HEK293T (cell line): ENCODE data around the gene SH3RF2.
"Not testable (repeated sequence)": the region's sequence is repeated elsewhere in the genome, so short reads cannot be mapped to it uniquely, and the experiment has no call there.

Experiments
- CTCF ChIA-PET: fragments of 350-600 bp; formaldehyde crosslinking; extraction: SDS; loops from one replicate; lab custom pipeline; 2021; ENCODE audit warnings: antibody characterized with exemption, inconsistent platforms; lab: Yijun Ruan, JAX
- POLR2A ChIA-PET: fragments of 350-600 bp; formaldehyde crosslinking; extraction: SDS; loops from one replicate; lab custom pipeline; 2020; ENCODE audit warnings: antibody characterized with exemption, inconsistent platforms; lab: Yijun Ruan, JAX
- DNase-seq: peaks from one replicate; pipeline ENCODE4 v3.0.0; 2012; ENCODE audit warnings: mixed read lengths; ENCODE audit errors: extremely low spot score
- ARNT ChIP-seq: fragments of 450-650 bp; IDR thresholded peaks from 2 replicates; pipeline ENCODE4 v1.6.1; 2017; ENCODE audit warnings: mild to moderate bottlenecking
- BHLHE40 ChIP-seq: fragments of 450-650 bp; IDR thresholded peaks from 2 replicates; pipeline ENCODE4 v1.6.1; 2016; ENCODE audit warnings: mild to moderate bottlenecking, moderate library complexity, borderline replicate concordance
- CTBP1 ChIP-seq: fragments of 450-650 bp; IDR thresholded peaks from 2 replicates; pipeline ENCODE4 v1.6.1; 2016; ENCODE audit warnings: borderline replicate concordance
- ELF4 ChIP-seq: fragments of 450-650 bp; IDR thresholded peaks from 2 replicates; pipeline ENCODE4 v1.6.1; 2017; ENCODE audit warnings: antibody characterized with exemption
- FOXA1 ChIP-seq: fragments of 450-650 bp; IDR thresholded peaks from 2 replicates; pipeline ENCODE4 v1.6.1; 2016; ENCODE audit warnings: mild to moderate bottlenecking
- FOXK2 ChIP-seq: fragments of 450-650 bp; IDR thresholded peaks from 2 replicates; pipeline ENCODE4 v1.6.1; 2016; ENCODE audit warnings: mild to moderate bottlenecking
- FOXM1 ChIP-seq: fragments of 450-650 bp; IDR thresholded peaks from 2 replicates; pipeline ENCODE4 v1.6.1; 2017; ENCODE audit warnings: mild to moderate bottlenecking, borderline replicate concordance
- HDGF ChIP-seq: fragments of 450-650 bp; IDR thresholded peaks from 2 replicates; pipeline ENCODE4 v1.6.1; 2017; ENCODE audit warnings: antibody characterized with exemption, borderline replicate concordance
- L3MBTL2 ChIP-seq: fragments of 450-650 bp; conservative IDR thresholded peaks from 2 replicates; pipeline ENCODE4 v1.6.1; 2016; ENCODE audit warnings: mild to moderate bottlenecking
- LEF1 ChIP-seq: fragments of 450-650 bp; IDR thresholded peaks from 2 replicates; pipeline ENCODE4 v1.6.1; 2017; ENCODE audit warnings: mild to moderate bottlenecking, borderline replicate concordance
- NFRKB ChIP-seq: fragments of 450-650 bp; IDR thresholded peaks from 2 replicates; pipeline ENCODE4 v1.6.1; 2016; ENCODE audit warnings: mild to moderate bottlenecking, moderate library complexity
- SP1 ChIP-seq: fragments of 450-650 bp; IDR thresholded peaks from 2 replicates; pipeline ENCODE4 v1.6.1; 2017
- SUZ12 ChIP-seq: fragments of 450-650 bp; IDR thresholded peaks from 2 replicates; pipeline ENCODE4 v1.6.1; 2016; ENCODE audit warnings: mild to moderate bottlenecking
- TARDBP ChIP-seq: fragments of 450-650 bp; IDR thresholded peaks from 2 replicates; pipeline ENCODE4 v1.6.1; 2016
- ZNF384 ChIP-seq: fragments of 450-650 bp; IDR thresholded peaks from 2 replicates; pipeline ENCODE4 v1.6.1; 2016
- TF ChIP-seq, protein P1 (sequence below): fragments of 450-650 bp; IDR thresholded peaks from 2 replicates; pipeline ENCODE4 v1.6.1; 2016

The SH3RF2 gene, protein sequence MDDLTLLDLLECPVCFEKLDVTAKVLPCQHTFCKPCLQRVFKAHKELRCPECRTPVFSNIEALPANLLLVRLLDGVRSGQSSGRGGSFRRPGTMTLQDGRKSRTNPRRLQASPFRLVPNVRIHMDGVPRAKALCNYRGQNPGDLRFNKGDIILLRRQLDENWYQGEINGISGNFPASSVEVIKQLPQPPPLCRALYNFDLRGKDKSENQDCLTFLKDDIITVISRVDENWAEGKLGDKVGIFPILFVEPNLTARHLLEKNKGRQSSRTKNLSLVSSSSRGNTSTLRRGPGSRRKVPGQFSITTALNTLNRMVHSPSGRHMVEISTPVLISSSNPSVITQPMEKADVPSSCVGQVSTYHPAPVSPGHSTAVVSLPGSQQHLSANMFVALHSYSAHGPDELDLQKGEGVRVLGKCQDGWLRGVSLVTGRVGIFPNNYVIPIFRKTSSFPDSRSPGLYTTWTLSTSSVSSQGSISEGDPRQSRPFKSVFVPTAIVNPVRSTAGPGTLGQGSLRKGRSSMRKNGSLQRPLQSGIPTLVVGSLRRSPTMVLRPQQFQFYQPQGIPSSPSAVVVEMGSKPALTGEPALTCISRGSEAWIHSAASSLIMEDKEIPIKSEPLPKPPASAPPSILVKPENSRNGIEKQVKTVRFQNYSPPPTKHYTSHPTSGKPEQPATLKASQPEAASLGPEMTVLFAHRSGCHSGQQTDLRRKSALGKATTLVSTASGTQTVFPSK

DNA sequence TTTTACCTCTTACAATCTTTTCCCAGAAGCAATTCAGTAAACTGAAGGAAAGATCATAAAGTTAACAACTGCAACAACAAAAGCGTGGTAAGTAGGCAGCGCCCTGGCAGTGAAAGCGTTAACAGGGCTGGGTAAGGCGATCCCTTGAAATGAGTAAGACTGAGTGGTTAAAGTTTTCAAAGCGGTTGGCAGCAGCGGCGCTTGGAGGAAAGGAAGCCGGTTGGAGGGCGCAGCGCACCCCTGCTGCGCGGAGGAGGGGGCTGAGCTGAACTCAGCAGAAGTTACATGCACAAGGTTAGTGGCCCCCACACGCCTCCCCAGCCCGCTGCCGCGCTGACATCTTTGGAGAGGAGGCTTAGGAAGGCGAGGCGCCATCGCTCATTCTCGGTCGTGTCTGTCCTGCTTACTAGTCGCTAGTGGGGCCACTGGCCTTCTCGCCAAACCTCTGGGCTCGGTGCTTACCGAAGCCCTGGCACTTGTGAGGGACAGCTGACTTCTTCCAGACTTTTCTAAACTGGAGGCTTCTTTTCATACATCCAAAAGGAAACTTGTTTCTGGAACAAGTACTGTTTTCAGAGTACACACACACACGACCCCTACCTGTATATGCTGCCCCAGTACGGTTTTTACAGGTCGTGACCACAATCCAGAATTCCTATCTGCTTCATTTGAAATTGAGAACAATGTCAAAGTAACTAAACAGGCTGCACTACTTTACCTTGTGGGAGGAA is at the start of gene SH3RF2:
TSS of gene SH3RF2 (plus strand) at position 178 of the 731 bp plus-strand sequence. CDS start 1,351 bp downstream, outside the sequence.
- DNase-seq = peak; percentile 79
- ChIA-PET CTCF (interaction anchor here (0.5 to 2.0 kb wide), 2 partner anchors 43 to 104 kb away, joined by 3 to 6 read pairs; no protein-coding TSS in a partner anchor), POLR2A (interaction anchor here (0.6 to 4.1 kb wide), 9 partner anchors 10 to 106 kb away, joined by 3 to 27 read pairs (median 4); no protein-coding TSS in a partner anchor)
- TF ChIP-seq ZNF384 = no peak
- peak; percentile 24; the same call in 1 of the 2 replicates for TF ChIP-seq FOXM1
- TF ChIP-seq SP1 = no peak
- TF ChIP-seq L3MBTL2 = peak; percentile 65
- TF ChIP-seq FOXK2 = no peak

DNA sequence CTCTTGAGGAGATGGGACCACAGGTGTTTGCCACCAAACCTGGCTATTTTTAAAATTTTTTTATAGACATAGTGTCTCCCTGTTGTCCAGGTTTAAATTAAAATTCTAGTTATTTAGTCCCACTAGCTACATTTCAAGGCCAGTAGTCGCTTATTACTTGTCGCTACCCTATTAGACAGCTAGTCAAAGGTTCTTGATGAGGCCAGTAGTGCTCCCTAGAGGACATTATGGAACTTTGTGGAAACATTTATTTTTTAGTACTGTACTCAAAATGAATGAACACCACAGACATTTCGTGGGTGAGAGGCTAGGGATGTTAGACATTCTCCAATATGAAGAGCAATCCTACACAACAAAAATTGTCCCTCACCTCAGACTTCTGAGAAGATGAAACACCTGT is 49.2 kb upstream of the SH3RF2 start:
- no peak for TF ChIP-seq SUZ12
- TF ChIP-seq ELF4 = no peak
- TF ChIP-seq, protein P1, sequence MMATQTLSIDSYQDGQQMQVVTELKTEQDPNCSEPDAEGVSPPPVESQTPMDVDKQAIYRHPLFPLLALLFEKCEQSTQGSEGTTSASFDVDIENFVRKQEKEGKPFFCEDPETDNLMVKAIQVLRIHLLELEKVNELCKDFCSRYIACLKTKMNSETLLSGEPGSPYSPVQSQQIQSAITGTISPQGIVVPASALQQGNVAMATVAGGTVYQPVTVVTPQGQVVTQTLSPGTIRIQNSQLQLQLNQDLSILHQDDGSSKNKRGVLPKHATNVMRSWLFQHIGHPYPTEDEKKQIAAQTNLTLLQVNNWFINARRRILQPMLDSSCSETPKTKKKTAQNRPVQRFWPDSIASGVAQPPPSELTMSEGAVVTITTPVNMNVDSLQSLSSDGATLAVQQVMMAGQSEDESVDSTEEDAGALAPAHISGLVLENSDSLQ = no peak
- TF ChIP-seq FOXK2 = no peak
- TF ChIP-seq FOXA1 = no peak
- no peak for TF ChIP-seq TARDBP
- TF ChIP-seq BHLHE40 = no peak
- no peak for TF ChIP-seq NFRKB
- no peak for TF ChIP-seq CTBP1
- TF ChIP-seq ARNT = no peak
- TF ChIP-seq ZNF384 = no peak
- no peak for TF ChIP-seq FOXM1
- no peak for TF ChIP-seq SP1
- no peak for TF ChIP-seq LEF1
- TF ChIP-seq L3MBTL2 = no peak
- TF ChIP-seq HDGF = no peak
- ChIA-PET POLR2A (interaction anchor here (0.6 kb wide), 1 partner anchor 1102 kb away, joined by 3 read pairs; no protein-coding TSS in a partner anchor), CTCF (interaction anchor here (0.6 to 2.1 kb wide), 7 partner anchors 17 to 189 kb away, joined by 3 to 6 read pairs (median 4); partner anchors contain the start of gene PRELID2)
- DNase-seq = no peak

DNA sequence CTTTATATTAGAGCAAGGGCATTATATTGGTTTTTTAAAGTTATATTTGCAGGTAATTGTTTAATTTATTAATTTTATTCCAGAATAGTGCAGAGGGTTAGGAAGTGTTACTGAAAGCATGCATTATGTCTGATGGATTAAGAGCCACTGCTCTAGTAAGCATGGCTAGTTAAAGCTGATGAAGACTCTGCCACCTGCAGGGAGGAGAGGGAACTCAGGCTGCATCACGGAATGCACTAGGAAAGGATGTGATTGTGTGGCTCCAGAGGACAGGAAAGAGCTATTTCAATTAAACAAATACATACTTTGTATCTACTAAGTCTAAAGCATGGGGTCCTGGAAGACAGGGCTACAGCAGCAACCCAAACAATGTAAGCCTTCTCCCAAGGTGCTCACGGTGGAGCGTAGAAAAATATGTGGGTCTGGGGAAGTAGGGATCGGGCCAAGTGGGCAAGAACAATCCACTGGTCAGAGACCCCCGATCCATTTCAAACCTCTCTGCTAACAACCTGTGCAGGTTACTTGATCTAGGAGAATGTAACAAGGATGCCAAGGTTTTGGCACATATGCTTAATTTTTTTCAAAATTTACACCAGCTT is 48.3 kb upstream of the SH3RF2 start:
- POLR2A ChIA-PET = no interaction called here
- TF ChIP-seq LEF1 (no peak), FOXM1 (no peak), NFRKB (no peak), TARDBP (no peak), CTBP1 (no peak), L3MBTL2 (no peak), ARNT (no peak), ELF4 (no peak), HDGF (no peak), FOXA1 (no peak), ZNF384 (no peak), SUZ12 (no peak), SP1 (no peak), FOXK2 (no peak), BHLHE40 (no peak)
- TF ChIP-seq, protein P1 = no peak
- peak; percentile 58 for DNase-seq
- CTCF ChIA-PET = interaction anchor here (0.6 to 2.1 kb wide), 16 partner anchors 10 to 608 kb away, joined by 3 to 6 read pairs (median 3); partner anchors contain the start of gene PRELID2

DNA sequence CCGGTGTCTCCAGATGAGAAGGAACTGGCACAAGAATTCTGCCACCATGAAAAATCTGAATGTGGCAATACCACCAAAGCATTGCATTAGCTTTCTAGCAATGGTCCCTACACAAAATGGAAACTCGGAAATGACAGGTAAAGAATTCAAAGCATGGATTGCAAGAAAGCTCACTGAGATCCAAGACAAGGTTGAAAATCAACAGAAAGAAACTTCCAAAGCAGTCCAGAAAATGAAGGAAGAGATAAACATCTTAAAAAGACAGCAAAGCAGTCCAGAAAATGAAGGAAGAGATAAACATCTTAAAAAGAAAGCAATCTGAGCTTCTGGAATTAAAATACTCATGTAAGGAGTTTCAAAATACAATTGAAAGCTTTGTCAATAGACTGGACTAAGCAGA is 46.8 kb upstream of the SH3RF2 start:
- DNase-seq = no peak
- TF ChIP-seq FOXA1 = no peak
- TF ChIP-seq NFRKB = no peak
- TF ChIP-seq LEF1 = no peak
- no peak for TF ChIP-seq SP1
- TF ChIP-seq ELF4 = no peak
- no peak for TF ChIP-seq L3MBTL2
- TF ChIP-seq ZNF384 = no peak
- TF ChIP-seq ARNT = no peak
- no peak for TF ChIP-seq TARDBP
- no peak for TF ChIP-seq FOXM1
- TF ChIP-seq CTBP1 = no peak
- TF ChIP-seq SUZ12 = no peak
- TF ChIP-seq FOXK2 = no peak
- ChIA-PET POLR2A (no interaction called here), CTCF (interaction anchor here (0.6 kb wide), 1 partner anchor 63 kb away, joined by 4 read pairs; no protein-coding TSS in a partner anchor)

DNA sequence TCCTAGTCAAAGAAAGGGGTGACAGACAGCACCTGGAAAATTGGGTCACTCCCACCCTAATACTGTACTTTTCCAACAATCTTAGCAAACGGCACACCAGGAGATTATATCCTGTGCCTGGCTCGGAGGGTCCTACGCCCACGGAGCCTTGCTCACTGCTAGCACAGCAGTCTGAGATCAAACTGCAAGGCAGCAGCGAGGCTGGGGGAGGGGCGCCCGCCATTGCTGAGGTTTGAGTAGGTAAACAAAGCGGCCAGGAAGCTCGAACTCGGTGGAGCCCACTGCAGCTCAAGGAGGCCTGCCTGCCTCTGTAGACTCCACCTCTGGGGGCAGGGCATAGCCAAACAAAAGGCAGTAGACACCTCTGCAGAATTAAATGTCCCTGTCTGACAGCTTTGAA is 45.0 kb upstream of the SH3RF2 start:
- CTCF ChIA-PET, DNase-seq, POLR2A ChIA-PET: not testable (repeated sequence)
